T-helper 2 cell treated with Interferon-gamma antibody and Interleukin-4, amounts not matched to agents 100 ng/mL and 5 ng/mL, for 36 hours (primary cell): ENCODE data around the gene LOXL3. TPM values are rescaled to one million over a fixed set of nuclear protein-coding genes. Genes with fewer than 3 reads are reported as not detected.

Experiments used
- intact Hi-C: fragments of 100-400 bp; cut with micrococcal nuclease; formaldehyde crosslinking; loops from one replicate; pipeline ENCODE4 v1.15.1; 2023
- total RNA-seq: library from RNA; stranded (reverse); gene quantifications from 2 replicates; pipeline ENCODE4 v1.2.3, GENCODE V29; 2022

Gene LOXL3
- total RNA-seq, 1 donor from 2014 or later: 1.00 TPM

- intact Hi-C loops: loop anchor here (5.0 kb wide), 1 partner anchor 33 kb away; the partner anchor contains the start of gene LBX2
Measured at GRCh38 chr2:74530239-74531187, 23.2 kb downstream of the LOXL3 start.

GRCh38 chr2:74529357-74530238 lies 24.1 kb downstream of the LOXL3 start, which contains the start of the genes AUP1 and HTRA2:
Gene AUP1 (minus strand): TSS chr2:74529706. CDS start chr2:74529629, 77 bp downstream.
Gene HTRA2 (plus strand): TSS chr2:74529933. CDS start chr2:74530007, 74 bp downstream.
- intact Hi-C loops: loop anchor here (1.0 to 5.0 kb wide), 11 partner anchors 15 to 793 kb away; partner anchors contain the start of genes C2orf81, DOK1, LBX2 and MRPL53

GRCh38 chr2:74528600-74529356 lies 25.0 kb downstream of the LOXL3 start:
- intact Hi-C loops: loop anchor here (1.0 to 2.0 kb wide), 10 partner anchors 14 to 792 kb away; partner anchors contain the start of genes C2orf81, DOK1, MRPL53 and PCGF1

- intact Hi-C loops: loop anchor here (2.0 kb wide), 1 partner anchor 791 kb away; the partner anchor contains the start of gene TPRKB
Measured at GRCh38 chr2:74527741-74528140, 26.0 kb downstream of the LOXL3 start.

GRCh38 chr2:74526649-74527230 lies 27.0 kb downstream of the LOXL3 start:
- intact Hi-C loops: no loop called here

- intact Hi-C loops: no loop called here
Measured at GRCh38 chr2:74525717-74526648, 27.8 kb downstream of the LOXL3 start, which contains the start of gene DQX1. Gene DQX1 (minus strand): TSS chr2:74526231. CDS start chr2:74525729, 502 bp downstream.

GRCh38 chr2:74524955-74525716 lies 28.6 kb downstream of the LOXL3 start:
- intact Hi-C loops: no loop called here

GRCh38 chr2:74524005-74524404 lies 29.7 kb downstream of the LOXL3 start:
- intact Hi-C loops: no loop called here

GRCh38 chr2:74522516-74522915 lies 31.2 kb downstream of the LOXL3 start:
- intact Hi-C loops: no loop called here

- intact Hi-C loops: no loop called here
Measured at GRCh38 chr2:74516650-74517049, 37.1 kb downstream of the LOXL3 start.

GRCh38 chr2:74515981-74516633 lies 37.6 kb downstream of the LOXL3 start:
- intact Hi-C loops: loop anchor here (2.0 kb wide), 1 partner anchor 17 kb away; the partner anchor contains the start of gene LBX2

GRCh38 chr2:74515271-74515980 lies 38.3 kb downstream of the LOXL3 start:
- intact Hi-C loops: loop anchor here (2.0 kb wide), 1 partner anchor 17 kb away; the partner anchor contains the start of gene LBX2

GRCh38 chr2:74514368-74515270 lies 39.1 kb downstream of the LOXL3 start, which contains the start of gene TLX2:
Gene TLX2 (plus strand): TSS chr2:74514450. CDS start chr2:74514807, 357 bp downstream.
- intact Hi-C loops: loop anchor here (1.0 to 2.0 kb wide), 2 partner anchors 15 to 16 kb away; partner anchors contain the start of genes AUP1, HTRA2 and LBX2

GRCh38 chr2:74513605-74514367 lies 40.0 kb downstream of the LOXL3 start:
- intact Hi-C loops: loop anchor here (1.0 to 2.0 kb wide), 2 partner anchors 15 to 16 kb away; partner anchors contain the start of genes AUP1, HTRA2 and LBX2
